Endothelial cell of umbilical vein (primary cell): ENCODE data around the gene EGR4.

Source experiments
- POLR2A ChIP-seq: IDR thresholded peaks from 2 replicates; pipeline ENCODE4 v1.6.1; 2012; ENCODE audit warnings: low read depth, mild to moderate bottlenecking, control low read depth, low read length
- TF ChIP-seq, protein P1 (sequence below), 2 donors: IDR thresholded peaks; 1 replicate in 1 of 2; 2 replicates in 1 of 2; pipeline ENCODE4 v1.5.1; 2011; ENCODE audit warnings: low read length in 2 of 2, mild to moderate bottlenecking in 2 of 2, moderate library complexity in 2 of 2, control low read depth in 1 of 2, inconsistent platforms in 1 of 2, low read depth in 1 of 2; ENCODE audit not compliant: insufficient read depth in 1 of 2; ENCODE audit errors: extremely low read depth in 1 of 2

- TF ChIP-seq, protein P1, sequence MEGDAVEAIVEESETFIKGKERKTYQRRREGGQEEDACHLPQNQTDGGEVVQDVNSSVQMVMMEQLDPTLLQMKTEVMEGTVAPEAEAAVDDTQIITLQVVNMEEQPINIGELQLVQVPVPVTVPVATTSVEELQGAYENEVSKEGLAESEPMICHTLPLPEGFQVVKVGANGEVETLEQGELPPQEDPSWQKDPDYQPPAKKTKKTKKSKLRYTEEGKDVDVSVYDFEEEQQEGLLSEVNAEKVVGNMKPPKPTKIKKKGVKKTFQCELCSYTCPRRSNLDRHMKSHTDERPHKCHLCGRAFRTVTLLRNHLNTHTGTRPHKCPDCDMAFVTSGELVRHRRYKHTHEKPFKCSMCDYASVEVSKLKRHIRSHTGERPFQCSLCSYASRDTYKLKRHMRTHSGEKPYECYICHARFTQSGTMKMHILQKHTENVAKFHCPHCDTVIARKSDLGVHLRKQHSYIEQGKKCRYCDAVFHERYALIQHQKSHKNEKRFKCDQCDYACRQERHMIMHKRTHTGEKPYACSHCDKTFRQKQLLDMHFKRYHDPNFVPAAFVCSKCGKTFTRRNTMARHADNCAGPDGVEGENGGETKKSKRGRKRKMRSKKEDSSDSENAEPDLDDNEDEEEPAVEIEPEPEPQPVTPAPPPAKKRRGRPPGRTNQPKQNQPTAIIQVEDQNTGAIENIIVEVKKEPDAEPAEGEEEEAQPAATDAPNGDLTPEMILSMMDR (IDR thresholded peaks at IDR 0.05; ENCODE audit: extremely low read depth in 1 of 2, insufficient read depth in 1 of 2, low read depth in 1 of 2, low read length in 2 of 2): no peak
- no peak for TF ChIP-seq POLR2A
These were observed 14.4 kb upstream of the EGR4 start for GRCh38 chr2:73307720-73308119.
